Activated T-cell treated with anti-CD3 and anti-CD28 coated beads, Interleukin-2, amount 50 U/mL, for 24 hours (primary cell): ENCODE data around the gene SLC30A4.
A peak's percentile ranks its signal among the peaks of the same experiment; 100 is the strongest.
"Not testable (repeated sequence)": the region's sequence is repeated elsewhere in the genome, so short reads cannot be mapped to it uniquely, and the experiment has no call there.

Source experiments
- DNase-seq: peaks from one replicate; pipeline ENCODE4 v3.0.0-alpha.2; 2020
- H3K27ac Mint-ChIP-seq: 2 replicates; pipeline ENCODE4 v1.8.0; 2020; ENCODE audit warnings: mild to moderate bottlenecking, mixed read lengths
- H3K27me3 Mint-ChIP-seq: 2 replicates; pipeline ENCODE4 v1.8.0; 2020; ENCODE audit warnings: mixed read lengths
- H3K36me3 Mint-ChIP-seq: 2 replicates; pipeline ENCODE4 v1.8.0; 2020; ENCODE audit warnings: low read depth, mixed read lengths
- H3K4me1 Mint-ChIP-seq: 2 replicates; pipeline ENCODE4 v1.8.0; 2020; ENCODE audit warnings: low read depth, mixed read lengths
- H3K4me3 Mint-ChIP-seq: 2 replicates; pipeline ENCODE4 v1.8.0; 2020; ENCODE audit warnings: mild to moderate bottlenecking, moderate library complexity, mixed read lengths
- H3K9me3 Mint-ChIP-seq: 2 replicates; pipeline ENCODE4 v1.8.0; 2020; ENCODE audit warnings: mixed read lengths

The SLC30A4 gene

GRCh38 chr15:45534821-45535220, 12.3 kb upstream of the SLC30A4 start:
- no peaks in the 10 kb centered on the region for H3K4me1 Mint-ChIP-seq
- no peak overlapping the region for H3K27ac Mint-ChIP-seq
- H3K36me3 Mint-ChIP-seq: no peaks in the 10 kb centered on the region
- H3K9me3 Mint-ChIP-seq: no peaks in the 10 kb centered on the region
- H3K4me3 Mint-ChIP-seq: no peak overlapping the region
- H3K27me3 Mint-ChIP-seq: peaks cover 3% of the 10 kb centered on the region
- DNase-seq: no peak

GRCh38 chr15:45532892-45533291, 10.3 kb upstream of the SLC30A4 start:
- not testable (repeated sequence) for H3K9me3 Mint-ChIP-seq, H3K4me1 Mint-ChIP-seq, H3K4me3 Mint-ChIP-seq, DNase-seq, H3K27me3 Mint-ChIP-seq, H3K27ac Mint-ChIP-seq, H3K36me3 Mint-ChIP-seq

GRCh38 chr15:45529613-45530012, 7.1 kb upstream of the SLC30A4 start:
- Mint-ChIP-seq H3K4me3 (no peak overlapping the region), H3K27ac (no peak overlapping the region), H3K4me1 (no peaks in the 10 kb centered on the region), H3K36me3 (no peaks in the 10 kb centered on the region), H3K9me3 (no peaks in the 10 kb centered on the region), H3K27me3 (peaks cover 3% of the 10 kb centered on the region)
- DNase-seq: no peak

- DNase-seq: no peak
- Mint-ChIP-seq H3K4me3 (no peak overlapping the region), H3K27ac (no peak overlapping the region), H3K4me1 (peaks cover 6% of the 10 kb centered on the region), H3K36me3 (no peaks in the 10 kb centered on the region), H3K27me3 (peaks cover 6% of the 10 kb centered on the region), H3K9me3 (no peaks in the 10 kb centered on the region)
These were observed 4.5 kb upstream of the SLC30A4 start for GRCh38 chr15:45527086-45527485.

- Mint-ChIP-seq H3K27ac (peak overlapping the region; percentile 84), H3K9me3 (no peaks in the 10 kb centered on the region), H3K36me3 (peaks cover 4% of the 10 kb centered on the region), H3K27me3 (peaks cover 5% of the 10 kb centered on the region), H3K4me1 (peaks cover 23% of the 10 kb centered on the region), H3K4me3 (peak overlapping the region; percentile 79)
- no peak for DNase-seq
These were observed 558 bp upstream of the SLC30A4 start for GRCh38 chr15:45523166-45523460.

- H3K4me3 Mint-ChIP-seq: peak overlapping the region; percentile 83
- H3K9me3 Mint-ChIP-seq: no peaks in the 10 kb centered on the region
- peak overlapping the region; percentile 75 for H3K27ac Mint-ChIP-seq
- peaks cover 23% of the 10 kb centered on the region for H3K4me1 Mint-ChIP-seq
- no peak for DNase-seq
- H3K27me3 Mint-ChIP-seq: peaks cover 5% of the 10 kb centered on the region
- H3K36me3 Mint-ChIP-seq: peaks cover 4% of the 10 kb centered on the region
These were observed 793 bp downstream of the SLC30A4 start for GRCh38 chr15:45521596-45522327.

GRCh38 chr15:45510758-45511280, 11.7 kb downstream of the SLC30A4 start:
- DNase-seq: no peak
- Mint-ChIP-seq H3K27me3 (no peaks in the 10 kb centered on the region), H3K27ac (no peak overlapping the region), H3K4me1 (no peaks in the 10 kb centered on the region), H3K9me3 (no peaks in the 10 kb centered on the region), H3K4me3 (no peak overlapping the region), H3K36me3 (peaks cover 12% of the 10 kb centered on the region)

- H3K27me3 Mint-ChIP-seq, H3K27ac Mint-ChIP-seq, H3K4me1 Mint-ChIP-seq, H3K9me3 Mint-ChIP-seq, DNase-seq, H3K4me3 Mint-ChIP-seq: not testable (repeated sequence)
- H3K36me3 Mint-ChIP-seq: peaks cover 12% of the 10 kb centered on the region
These were observed 15.4 kb downstream of the SLC30A4 start for GRCh38 chr15:45507143-45507542.

GRCh38 chr15:45499426-45499825, 23.1 kb downstream of the SLC30A4 start:
- Mint-ChIP-seq H3K36me3 (no peaks in the 10 kb centered on the region), H3K27ac (no peak overlapping the region), H3K9me3 (no peaks in the 10 kb centered on the region), H3K27me3 (no peaks in the 10 kb centered on the region), H3K4me1 (no peaks in the 10 kb centered on the region), H3K4me3 (no peak overlapping the region)
- no peak for DNase-seq

GRCh38 chr15:45498701-45499100, 23.9 kb downstream of the SLC30A4 start:
- Mint-ChIP-seq H3K27me3 (no peaks in the 10 kb centered on the region), H3K4me1 (no peaks in the 10 kb centered on the region), H3K9me3 (no peaks in the 10 kb centered on the region), H3K36me3 (no peaks in the 10 kb centered on the region), H3K27ac (no peak overlapping the region), H3K4me3 (no peak overlapping the region)
- no peak for DNase-seq

GRCh38 chr15:45497261-45497660, 25.3 kb downstream of the SLC30A4 start:
- no peaks in the 10 kb centered on the region for H3K4me1 Mint-ChIP-seq
- no peaks in the 10 kb centered on the region for H3K27me3 Mint-ChIP-seq
- no peak overlapping the region for H3K27ac Mint-ChIP-seq
- H3K9me3 Mint-ChIP-seq: no peaks in the 10 kb centered on the region
- no peaks in the 10 kb centered on the region for H3K36me3 Mint-ChIP-seq
- no peak overlapping the region for H3K4me3 Mint-ChIP-seq
- no peak for DNase-seq

GRCh38 chr15:45496658-45497057, 25.9 kb downstream of the SLC30A4 start:
- no peaks in the 10 kb centered on the region for H3K27me3 Mint-ChIP-seq
- no peak for DNase-seq
- H3K4me1 Mint-ChIP-seq: no peaks in the 10 kb centered on the region
- H3K9me3 Mint-ChIP-seq: no peaks in the 10 kb centered on the region
- H3K27ac Mint-ChIP-seq: no peak overlapping the region
- H3K36me3 Mint-ChIP-seq: no peaks in the 10 kb centered on the region
- no peak overlapping the region for H3K4me3 Mint-ChIP-seq

- no peak overlapping the region for H3K4me3 Mint-ChIP-seq
- no peak overlapping the region for H3K27ac Mint-ChIP-seq
- no peaks in the 10 kb centered on the region for H3K36me3 Mint-ChIP-seq
- H3K4me1 Mint-ChIP-seq: no peaks in the 10 kb centered on the region
- no peaks in the 10 kb centered on the region for H3K9me3 Mint-ChIP-seq
- no peaks in the 10 kb centered on the region for H3K27me3 Mint-ChIP-seq
- no peak for DNase-seq
These were observed 27.0 kb downstream of the SLC30A4 start for GRCh38 chr15:45495588-45495987.

GRCh38 chr15:45489690-45490238, 32.8 kb downstream of the SLC30A4 start:
- Mint-ChIP-seq H3K27me3 (no peaks in the 10 kb centered on the region), H3K36me3 (no peaks in the 10 kb centered on the region), H3K4me1 (no peaks in the 10 kb centered on the region), H3K9me3 (no peaks in the 10 kb centered on the region), H3K27ac (no peak overlapping the region), H3K4me3 (no peak overlapping the region)
- no peak for DNase-seq

- Mint-ChIP-seq H3K36me3 (no peaks in the 10 kb centered on the region), H3K4me3 (no peak overlapping the region), H3K27me3 (no peaks in the 10 kb centered on the region), H3K9me3 (no peaks in the 10 kb centered on the region), H3K27ac (no peak overlapping the region), H3K4me1 (no peaks in the 10 kb centered on the region)
- no peak for DNase-seq
These were observed 36.2 kb downstream of the SLC30A4 start for GRCh38 chr15:45486317-45486716.
